Kidney (tissue), 14 donors: ENCODE measurements around the gene SRRM4. TPM values are rescaled to one million over a fixed set of nuclear protein-coding genes. Genes with fewer than 3 reads are reported as not detected.

Experiments
- DNase-seq, 5 donors: peaks; one replicate each; pipeline ENCODE4 v3.0.0-alpha.2; 2013 to 2020
- FAIRE-seq: peaks from 2 replicates; lab custom pipeline; 2012; peaks lifted over from hg19 to GRCh38; lab: Jason Lieb, UNC
- H3K27ac ChIP-seq, 2 donors: one replicate each; pipeline ENCODE4 v1.7.0; 2013; ENCODE audit warnings: low read depth in 2 of 2, low read length in 2 of 2, inconsistent platforms in 1 of 2
- H3K27me3 ChIP-seq: one replicate; pipeline ENCODE4 v1.7.1; 2013; ENCODE audit warnings: low read length, inconsistent platforms; ENCODE audit not compliant: control insufficient read depth, insufficient read depth
- H3K36me3 ChIP-seq, 3 donors: one replicate each; pipeline versions ENCODE4 v1.7.0 to v1.7.1; 2013; ENCODE audit warnings: low read length in 3 of 3, control low read depth in 1 of 3, inconsistent platforms in 1 of 3; ENCODE audit not compliant: insufficient read depth in 3 of 3, control insufficient read depth in 2 of 3
- H3K4me1 ChIP-seq, 3 donors: one replicate each; pipeline versions ENCODE4 v1.7.0 to v1.7.1; 2013; ENCODE audit warnings: low read length in 3 of 3, inconsistent platforms in 1 of 3, low read depth in 1 of 3; ENCODE audit not compliant: control insufficient read depth in 2 of 3, insufficient read depth in 2 of 3
- H3K4me3 ChIP-seq, 3 donors: one replicate each; pipeline versions ENCODE4 v1.7.0 to v1.8.1; 2013; ENCODE audit warnings: low read length in 3 of 3, control low read depth in 1 of 3, inconsistent platforms in 1 of 3
- H3K9ac ChIP-seq, 3 donors: one replicate each; pipeline versions ENCODE4 v1.7.0 to v1.7.1; 2013; ENCODE audit warnings: low read length in 3 of 3, control low read depth in 1 of 3, inconsistent platforms in 1 of 3
- H3K9me3 ChIP-seq, 3 donors: one replicate each; pipeline versions ENCODE4 v1.7.0 to v1.7.1; 2013; ENCODE audit warnings: low read length in 3 of 3, control low read depth in 1 of 3, inconsistent platforms in 1 of 3; ENCODE audit not compliant: control insufficient read depth in 2 of 3, insufficient read depth in 1 of 3
- intact Hi-C: fragments of 100-400 bp; cut with DNase I; formaldehyde crosslinking; loops from one replicate; pipeline ENCODE4 v1.11.1; 2022
- polyA plus RNA-seq: library from polyadenylated mRNA; stranded (reverse); fragments of 350-450 nt; fragmentation: Illumina TruSeq; extraction: RNeasy Lipid Tissue Mini Kit (QIAGEN cat#74804); gene quantifications from one replicate; pipeline ENCODE4 v1.2.3, GENCODE V29; 2014; ENCODE audit warnings: low read depth, low replicate concordance; ENCODE audit not compliant: insufficient read depth
- total RNA-seq: library from RNA; stranded (reverse); fragmentation: NEBNext Ultra II Directional; extraction: Animal tissue kit (Norgen Biotek cat#: 25700); gene quantifications from one replicate; pipeline ENCODE4 v1.2.1, GENCODE V29; 2021
- TF ChIP-seq, protein P1 (sequence below): IDR thresholded peaks from 3 replicates; pipeline ENCODE4 v1.5.1; 2012; ENCODE audit warnings: mild to moderate bottlenecking, moderate library complexity, borderline replicate concordance; ENCODE audit not compliant: insufficient read depth; ENCODE audit errors: extremely low read depth
- donor health status: control.
- donor health status: control.
- donor health status: control.
- donor health status: control.
- donor health status: control.
- donor health status: DM: yes; HTN: yes; CAD: no.
- donor health status: Normal renal cell carcinoma (clear cell type).

Gene SRRM4
- total and polyA plus RNA-seq, 2 donors from 2014 or later = 0.06 to 0.17 TPM

DNA sequence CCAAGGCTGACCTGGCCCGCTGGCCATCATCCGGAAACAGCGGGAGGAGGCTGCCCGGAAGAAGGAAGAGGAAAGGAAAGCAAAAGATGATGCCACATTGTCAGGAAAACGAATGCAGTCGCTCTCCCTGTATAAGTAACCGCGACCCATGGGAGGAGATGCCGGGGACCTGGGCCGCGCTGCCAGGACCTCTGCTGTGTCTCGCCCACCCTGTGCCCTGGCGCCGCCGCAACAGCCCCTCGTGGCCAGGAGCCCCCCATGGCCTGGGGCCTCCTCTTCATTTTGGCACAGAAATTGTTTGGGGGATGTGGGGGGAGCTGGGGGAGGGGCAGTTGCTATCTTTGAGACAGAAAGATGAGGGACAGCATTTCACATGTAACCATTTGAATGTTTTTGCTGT, 213.9 kb downstream of the SRRM4 start:
- Histone ChIP-seq H3K36me3 (peaks cover 0 to 6% (median 3%) of the 10 kb centered on the region in 3 donors), H3K4me3 (no peak overlapping the region), H3K9ac (no peak overlapping the region), H3K27me3 (no peaks in the 10 kb centered on the region), H3K9me3 (no peaks in the 10 kb centered on the region), H3K4me1 (no peaks in the 10 kb centered on the region), H3K27ac (no peak overlapping the region)
- no peak for FAIRE-seq
- TF ChIP-seq, protein P1, sequence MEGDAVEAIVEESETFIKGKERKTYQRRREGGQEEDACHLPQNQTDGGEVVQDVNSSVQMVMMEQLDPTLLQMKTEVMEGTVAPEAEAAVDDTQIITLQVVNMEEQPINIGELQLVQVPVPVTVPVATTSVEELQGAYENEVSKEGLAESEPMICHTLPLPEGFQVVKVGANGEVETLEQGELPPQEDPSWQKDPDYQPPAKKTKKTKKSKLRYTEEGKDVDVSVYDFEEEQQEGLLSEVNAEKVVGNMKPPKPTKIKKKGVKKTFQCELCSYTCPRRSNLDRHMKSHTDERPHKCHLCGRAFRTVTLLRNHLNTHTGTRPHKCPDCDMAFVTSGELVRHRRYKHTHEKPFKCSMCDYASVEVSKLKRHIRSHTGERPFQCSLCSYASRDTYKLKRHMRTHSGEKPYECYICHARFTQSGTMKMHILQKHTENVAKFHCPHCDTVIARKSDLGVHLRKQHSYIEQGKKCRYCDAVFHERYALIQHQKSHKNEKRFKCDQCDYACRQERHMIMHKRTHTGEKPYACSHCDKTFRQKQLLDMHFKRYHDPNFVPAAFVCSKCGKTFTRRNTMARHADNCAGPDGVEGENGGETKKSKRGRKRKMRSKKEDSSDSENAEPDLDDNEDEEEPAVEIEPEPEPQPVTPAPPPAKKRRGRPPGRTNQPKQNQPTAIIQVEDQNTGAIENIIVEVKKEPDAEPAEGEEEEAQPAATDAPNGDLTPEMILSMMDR = no peak
- DNase-seq = no peak
- intact Hi-C loops = no loop called here

DNA sequence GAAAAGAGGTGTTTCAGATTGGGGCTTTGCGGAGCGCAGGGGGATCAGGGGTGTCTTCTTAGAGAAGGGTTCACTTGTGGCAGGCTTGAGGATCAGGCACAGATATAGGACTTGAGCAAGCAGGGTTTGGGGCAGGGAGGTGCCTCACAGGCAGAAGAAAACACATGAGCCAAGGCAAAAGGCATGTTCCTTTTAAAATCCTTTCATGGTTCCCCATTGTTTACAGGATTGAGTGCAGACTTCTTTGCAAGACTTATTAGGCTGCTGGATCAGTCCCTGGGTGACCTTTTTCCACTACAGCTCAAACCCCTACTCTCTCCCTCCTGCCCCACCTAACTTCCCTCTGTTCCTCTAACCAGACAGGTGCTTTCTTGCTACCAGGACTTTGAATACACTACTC, 217.1 kb downstream of the SRRM4 start:
- no peak overlapping the region for H3K27ac ChIP-seq
- no peak overlapping the region for H3K4me3 ChIP-seq
- H3K9ac ChIP-seq = no peak overlapping the region
- H3K27me3 ChIP-seq = no peaks in the 10 kb centered on the region
- intact Hi-C loops = no loop called here
- H3K9me3 ChIP-seq = no peaks in the 10 kb centered on the region
- no peaks in the 10 kb centered on the region for H3K4me1 ChIP-seq
- DNase-seq (no peak), FAIRE-seq (no peak)
- peaks cover 0 to 6% (median 3%) of the 10 kb centered on the region in 3 donors for H3K36me3 ChIP-seq
- TF ChIP-seq, protein P1 = no peak

DNA sequence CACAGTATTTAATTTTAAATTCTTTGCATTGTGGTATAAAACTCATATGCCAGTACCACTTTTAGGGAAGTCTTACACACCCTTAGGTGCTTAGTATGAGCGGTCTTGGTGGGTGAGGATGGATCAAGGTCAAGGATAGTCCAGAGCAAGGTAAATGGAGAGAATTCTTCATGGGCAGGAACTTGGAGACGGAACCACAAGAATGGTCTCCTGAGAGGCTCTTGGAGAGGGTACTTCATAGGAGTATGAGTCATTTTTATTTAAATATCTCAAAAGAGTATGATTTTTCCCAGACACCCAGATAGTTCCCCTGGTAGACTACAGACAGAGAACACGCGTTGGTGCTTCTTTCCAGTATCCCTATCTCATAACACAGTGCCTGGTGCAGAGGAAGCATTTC, 219.3 kb downstream of the SRRM4 start:
- no peak for FAIRE-seq
- Histone ChIP-seq H3K27ac (no peak overlapping the region), H3K4me1 (no peaks in the 10 kb centered on the region), H3K36me3 (no peaks in the 10 kb centered on the region), H3K27me3 (no peaks in the 10 kb centered on the region), H3K9me3 (no peaks in the 10 kb centered on the region), H3K9ac (no peak overlapping the region), H3K4me3 (no peak overlapping the region)
- no peak for DNase-seq
- intact Hi-C loops = no loop called here
- TF ChIP-seq, protein P1 = no peak

DNA sequence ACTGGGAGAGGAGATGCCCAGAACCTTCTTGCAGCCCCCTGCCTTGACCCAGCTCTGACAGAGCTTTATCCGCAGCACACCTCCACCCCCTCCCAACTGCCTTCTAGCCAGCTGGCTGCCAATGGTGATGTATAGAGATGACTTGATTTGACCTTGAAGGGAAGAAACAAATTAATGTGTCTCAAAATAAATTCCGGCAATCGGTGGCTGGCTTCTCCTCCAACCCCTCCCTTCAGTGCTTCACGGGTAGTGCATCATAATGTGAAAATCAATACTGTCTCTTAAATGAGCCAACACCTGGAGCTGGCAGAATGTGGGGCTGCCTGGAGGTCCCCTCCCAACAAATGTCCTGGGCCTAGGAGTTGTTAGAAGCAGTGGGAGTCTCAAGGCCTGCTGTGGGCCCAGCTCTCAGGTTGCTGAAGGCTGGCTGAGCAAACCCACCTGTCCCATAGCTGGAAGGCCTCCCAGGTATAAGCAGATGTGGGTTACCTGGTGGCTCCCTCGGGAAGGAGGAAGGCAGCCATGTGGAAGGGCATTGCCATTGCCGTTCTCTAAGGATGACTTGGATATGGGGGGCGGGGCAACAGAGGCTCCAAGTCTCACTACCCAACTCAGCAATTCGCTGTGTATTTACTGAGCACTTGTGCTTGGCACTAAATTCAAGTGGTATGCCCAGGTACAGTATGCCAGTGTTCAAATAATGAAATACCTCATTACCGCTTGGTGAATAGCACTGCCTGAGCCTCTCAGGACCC, 220.6 kb downstream of the SRRM4 start:
- H3K27me3 ChIP-seq = no peaks in the 10 kb centered on the region
- FAIRE-seq = no peak
- intact Hi-C loops = no loop called here
- DNase-seq = no peak
- TF ChIP-seq, protein P1 = no peak
- no peaks in the 10 kb centered on the region for H3K4me1 ChIP-seq
- H3K9me3 ChIP-seq = no peaks in the 10 kb centered on the region
- no peak overlapping the region for H3K4me3 ChIP-seq
- no peak overlapping the region for H3K9ac ChIP-seq
- H3K27ac ChIP-seq = no peak overlapping the region
- H3K36me3 ChIP-seq = no peaks in the 10 kb centered on the region
